GM23338 (cell line): ENCODE measurements around the gene CD2BP2. TPM values are rescaled to one million over a fixed set of nuclear protein-coding genes. Genes with fewer than 3 reads are reported as not detected.

Experiments
- ATAC-seq: fragments of 200-7000 bp; cut with Tn5 transposase; 3 replicates; pipeline ENCODE4 v1.9.1; 2020
- DNase-seq: peaks from one replicate; pipeline ENCODE4 v3.0.0-alpha.2; 2015; ENCODE audit warnings: low spot score
- H2AFZ ChIP-seq: fragments of 200-600 bp; sonication (generic); 2 replicates; pipeline ENCODE4 v1.8.0; 2016; ENCODE audit warnings: antibody characterized with exemption, mild to moderate bottlenecking, moderate library complexity
- H3F3A ChIP-seq: fragments of 200-600 bp; sonication (generic); replicated peaks from 2 replicates; pipeline ENCODE4 v1.8.0; 2017; ENCODE audit warnings: antibody characterized with exemption, mixed run types, low read depth
- H3K27ac ChIP-seq: fragments of 200-600 bp; sonication (generic); 2 replicates; pipeline ENCODE4 v1.6.1; 2016; ENCODE audit warnings: low read depth
- H3K27me3 ChIP-seq: fragments of 200-600 bp; sonication (generic); 2 replicates; pipeline ENCODE4 v1.8.0; 2016; ENCODE audit warnings: mild to moderate bottlenecking, mixed run types, moderate library complexity; ENCODE audit not compliant: insufficient read depth
- H3K36me3 ChIP-seq: fragments of 200-600 bp; sonication (generic); 2 replicates; pipeline ENCODE4 v1.8.0; 2016; ENCODE audit warnings: mild to moderate bottlenecking; ENCODE audit not compliant: insufficient read depth
- H3K4me1 ChIP-seq: fragments of 200-600 bp; sonication (generic); 2 replicates; pipeline ENCODE4 v1.8.0; 2016; ENCODE audit warnings: mild to moderate bottlenecking, moderate library complexity; ENCODE audit not compliant: insufficient read depth
- H3K4me2 ChIP-seq: fragments of 200-600 bp; sonication (generic); 2 replicates; pipeline ENCODE4 v1.7.1; 2017; ENCODE audit warnings: mixed run types
- H3K4me3 ChIP-seq: fragments of 200-600 bp; sonication (generic); 2 replicates; pipeline ENCODE4 v1.6.1; 2016; ENCODE audit warnings: mixed run types
- H3K79me2 ChIP-seq: fragments of 200-600 bp; sonication (generic); replicated peaks from 2 replicates; pipeline ENCODE4 v1.8.0; 2017; ENCODE audit warnings: mild to moderate bottlenecking; ENCODE audit not compliant: insufficient read depth
- H3K9me2 ChIP-seq: fragments of 200-600 bp; sonication (generic); 2 replicates; pipeline ENCODE4 v1.8.0; 2017; ENCODE audit not compliant: insufficient read depth
- H4K20me1 ChIP-seq: fragments of 200-600 bp; sonication (generic); replicated peaks from 2 replicates; pipeline ENCODE4 v1.8.0; 2017; ENCODE audit warnings: mild to moderate bottlenecking; ENCODE audit not compliant: insufficient read depth
- H3K27ac Mint-ChIP-seq: 2 replicates; pipeline ENCODE4 v1.8.0; 2020; ENCODE audit warnings: inconsistent platforms, mild to moderate bottlenecking, moderate library complexity, mixed read lengths
- H3K27me3 Mint-ChIP-seq: 3 replicates; pipeline ENCODE4 v1.8.0; 2022; ENCODE audit warnings: low read depth, mild to moderate bottlenecking, moderate library complexity, mixed read lengths, inconsistent platforms; ENCODE audit not compliant: insufficient read depth, poor library complexity
- H3K36me3 Mint-ChIP-seq: 3 replicates; pipeline ENCODE4 v1.8.0; 2021; ENCODE audit warnings: low read depth, mild to moderate bottlenecking, inconsistent platforms, moderate library complexity, mixed read lengths
- H3K4me1 Mint-ChIP-seq: 3 replicates; pipeline ENCODE4 v1.8.0; 2020; ENCODE audit warnings: mild to moderate bottlenecking, inconsistent platforms, mixed read lengths
- H3K4me3 Mint-ChIP-seq: 3 replicates; pipeline ENCODE4 v1.8.0; 2021; ENCODE audit warnings: moderate library complexity, mild to moderate bottlenecking, inconsistent platforms, mixed read lengths
- H3K9me3 Mint-ChIP-seq: 3 replicates; pipeline ENCODE4 v1.8.0; 2020; ENCODE audit warnings: moderate library complexity, mild to moderate bottlenecking, inconsistent platforms, mixed read lengths
- ETS1 ChIP-seq: IDR thresholded peaks from 2 replicates; pipeline ENCODE4 v1.6.1; 2016; ENCODE audit warnings: antibody characterized with exemption
- EZH2phosphoT487 ChIP-seq: fragments of 200-600 bp; sonication (generic); IDR thresholded peaks from one replicate; pipeline ENCODE4 v1.8.1; 2018; ENCODE audit warnings: antibody characterized with exemption; ENCODE audit not compliant: unreplicated experiment
- JUNB ChIP-seq: IDR thresholded peaks from one replicate; pipeline ENCODE4 v1.6.1; 2016; ENCODE audit warnings: antibody characterized with exemption; ENCODE audit not compliant: unreplicated experiment
- POLR2AphosphoS5 ChIP-seq: IDR thresholded peaks from 2 replicates; pipeline ENCODE4 v1.6.1; 2016; ENCODE audit warnings: antibody characterized with exemption, low read depth
- ZNF114 ChIP-seq: fragments of 250-450 bp; sonication (Bioruptor Pico); IDR thresholded peaks from 2 replicates; pipeline ENCODE4 v1.5.0; 2020; ENCODE audit warnings: mild to moderate bottlenecking, moderate library complexity
- ZNF331 ChIP-seq: fragments of 250-450 bp; sonication (Bioruptor Pico); IDR thresholded peaks from 2 replicates; pipeline ENCODE4 v1.5.0; 2020; ENCODE audit warnings: low read depth, mild to moderate bottlenecking, moderate library complexity
- ZNF462 ChIP-seq: fragments of 250-450 bp; sonication (Bioruptor Pico); IDR thresholded peaks from 2 replicates; pipeline ENCODE4 v1.5.0; 2020; ENCODE audit warnings: mild to moderate bottlenecking, moderate library complexity
- polyA plus RNA-seq: library from polyadenylated mRNA; unstranded; fragments of >200 nt; fragmentation: Nextera tagmentation; extraction: Ambion mirVana; gene quantifications from 2 replicates; pipeline ENCODE4 v1.2.1, GENCODE V29; 2016
- total RNA-seq: library from RNA; depleted of rRNA; stranded (reverse); fragments of >200 nt; shearing (Covaris generic); gene quantifications from 2 replicates; pipeline ENCODE4 v1.2.3, GENCODE V29; 2014

The CD2BP2 gene
- total and polyA plus RNA-seq, 2 experiments from 2014 or later, result 23.1 to 38.7 TPM

- Histone ChIP-seq H3K27me3 (no peaks in the 10 kb centered on the region), H3K4me2 (peak overlapping the region; percentile 94), H3K4me3 (peak overlapping the region; percentile 96), H3K9me2 (no peaks in the 10 kb centered on the region), H3K4me1 (peaks cover 33% of the 10 kb centered on the region), H4K20me1 (peaks cover 15% of the 10 kb centered on the region; the same call in 1 of the 2 replicates), H3F3A (peaks cover 48% of the 10 kb centered on the region), H3K27ac (peak overlapping the region; percentile 92), H3K79me2 (peaks cover 20% of the 10 kb centered on the region), H2AFZ (no peak overlapping the region), H3K36me3 (peaks cover 9% of the 10 kb centered on the region; the same call in 1 of the 2 replicates)
- TF ChIP-seq POLR2AphosphoS5 (no peak), ETS1 (no peak), EZH2phosphoT487 (no peak), ZNF462 (CRISPR knock-in tag) (no peak), ZNF331 (CRISPR knock-in tag) (no peak), ZNF114 (CRISPR knock-in tag) (no peak), JUNB (no peak)
- Mint-ChIP-seq H3K9me3 (no peaks in the 10 kb centered on the region), H3K4me1 (peaks cover 37% of the 10 kb centered on the region), H3K4me3 (peak overlapping the region; percentile 90), H3K27me3 (peaks cover 17% of the 10 kb centered on the region), H3K27ac (peak overlapping the region; percentile 15), H3K36me3 (peaks cover 35% of the 10 kb centered on the region)
- ATAC-seq (no peak), DNase-seq (no peak)
Observed at GRCh38 chr16:30395992-30396585, 41.0 kb upstream of the CD2BP2 start.
